Cortex of kidney (tissue), 1 donor: ENCODE measurements around the gene FAM83E.
"Not testable (repeated sequence)": the region's sequence is repeated elsewhere in the genome, so short reads cannot be mapped to it uniquely, and the experiment has no call there.

Experiments
- DNase-seq: peaks from one replicate; lab custom pipeline; 2025; lab: John Stamatoyannopoulos, UW

The FAM83E gene

DNA sequence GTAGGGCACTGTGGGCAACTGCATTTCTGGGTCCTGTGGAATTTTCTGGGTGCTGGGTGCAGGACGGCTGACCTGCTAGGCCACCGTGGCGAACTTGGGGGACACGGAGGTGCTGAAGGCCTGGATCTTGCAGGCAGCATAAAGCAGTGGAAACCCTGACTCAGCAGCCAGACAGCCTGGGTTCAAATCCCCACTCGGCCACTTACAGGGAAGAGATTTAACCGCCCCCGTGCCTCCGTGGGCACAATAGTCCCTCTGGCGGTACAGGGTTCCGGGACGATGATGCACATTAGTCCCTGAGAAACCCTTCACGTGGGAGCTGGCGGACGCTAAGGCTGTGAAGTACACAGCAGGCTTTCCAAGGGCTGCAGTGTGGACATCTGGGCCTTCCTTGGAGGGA, 3.0 kb downstream of the FAM83E start:
- DNase-seq = no peak

DNA sequence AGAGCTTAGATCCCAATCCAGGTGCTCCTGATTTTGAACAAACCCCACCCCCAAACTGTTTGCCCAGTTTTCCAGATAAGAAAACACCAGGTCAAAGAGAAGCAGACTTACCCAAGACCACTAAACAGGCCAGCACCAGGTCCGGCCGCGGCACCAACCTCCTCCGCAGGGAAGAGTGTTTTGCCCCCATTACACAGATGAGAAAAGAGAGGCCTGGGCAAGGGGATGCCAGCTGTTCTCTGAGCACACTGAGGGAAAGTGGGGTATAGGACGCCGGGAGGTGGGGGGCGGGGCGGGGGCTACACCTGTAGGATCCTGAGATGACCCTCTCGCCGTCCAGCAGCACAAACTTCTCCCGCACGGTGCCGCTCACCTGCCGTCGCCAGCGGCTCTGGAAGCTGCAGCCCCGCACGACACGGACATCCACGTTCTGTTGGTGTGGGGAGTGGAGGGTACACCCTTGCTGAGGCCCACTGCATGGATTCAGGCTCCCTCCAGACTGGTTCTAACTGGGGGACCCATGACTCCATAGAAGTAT, 5.2 kb downstream of the FAM83E start:
- DNase-seq = no peak

DNA sequence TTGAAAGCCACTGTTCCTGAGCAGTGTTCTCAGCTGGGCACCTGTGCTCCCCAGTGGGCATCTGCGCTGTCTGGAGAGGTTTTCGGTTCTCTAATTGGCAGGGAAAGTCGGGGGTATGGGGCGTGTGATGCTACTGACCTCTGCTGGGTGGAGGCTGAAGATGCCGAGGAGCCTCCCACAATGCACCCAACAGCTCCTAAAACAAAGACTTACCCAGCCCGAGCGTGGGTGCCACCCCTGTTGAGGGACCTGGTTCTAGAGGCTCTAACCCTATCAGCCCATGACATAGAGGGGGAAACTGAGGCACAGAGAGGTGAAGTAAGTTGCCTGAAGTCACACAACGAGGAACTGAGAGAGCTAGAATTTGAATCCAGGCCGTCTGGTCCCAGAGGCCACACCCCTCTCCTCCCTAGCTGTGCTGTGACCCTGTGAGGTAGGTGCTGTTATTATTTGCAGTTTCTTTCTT, 6.0 kb downstream of the FAM83E start:
- no peak for DNase-seq

DNA sequence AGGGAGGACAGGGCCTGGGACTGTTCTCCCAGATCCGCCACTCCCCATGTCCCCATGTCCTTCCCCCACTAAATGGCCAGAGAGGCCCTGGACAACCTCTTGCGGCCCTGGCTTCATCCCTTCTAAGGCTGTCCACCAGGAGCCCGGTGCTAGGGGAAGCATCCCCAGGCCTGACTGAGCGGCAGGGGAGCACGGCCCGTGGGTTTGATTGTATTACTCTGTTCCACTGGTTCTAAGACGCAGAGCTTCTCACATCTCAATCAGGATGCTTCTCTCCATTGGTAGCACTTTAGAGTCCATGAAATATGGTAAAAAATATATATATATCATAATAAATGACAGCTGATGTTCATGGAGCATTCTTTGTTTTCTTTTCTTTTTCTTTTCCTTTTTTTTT, 7.5 kb downstream of the FAM83E start:
- no peak for DNase-seq

DNA sequence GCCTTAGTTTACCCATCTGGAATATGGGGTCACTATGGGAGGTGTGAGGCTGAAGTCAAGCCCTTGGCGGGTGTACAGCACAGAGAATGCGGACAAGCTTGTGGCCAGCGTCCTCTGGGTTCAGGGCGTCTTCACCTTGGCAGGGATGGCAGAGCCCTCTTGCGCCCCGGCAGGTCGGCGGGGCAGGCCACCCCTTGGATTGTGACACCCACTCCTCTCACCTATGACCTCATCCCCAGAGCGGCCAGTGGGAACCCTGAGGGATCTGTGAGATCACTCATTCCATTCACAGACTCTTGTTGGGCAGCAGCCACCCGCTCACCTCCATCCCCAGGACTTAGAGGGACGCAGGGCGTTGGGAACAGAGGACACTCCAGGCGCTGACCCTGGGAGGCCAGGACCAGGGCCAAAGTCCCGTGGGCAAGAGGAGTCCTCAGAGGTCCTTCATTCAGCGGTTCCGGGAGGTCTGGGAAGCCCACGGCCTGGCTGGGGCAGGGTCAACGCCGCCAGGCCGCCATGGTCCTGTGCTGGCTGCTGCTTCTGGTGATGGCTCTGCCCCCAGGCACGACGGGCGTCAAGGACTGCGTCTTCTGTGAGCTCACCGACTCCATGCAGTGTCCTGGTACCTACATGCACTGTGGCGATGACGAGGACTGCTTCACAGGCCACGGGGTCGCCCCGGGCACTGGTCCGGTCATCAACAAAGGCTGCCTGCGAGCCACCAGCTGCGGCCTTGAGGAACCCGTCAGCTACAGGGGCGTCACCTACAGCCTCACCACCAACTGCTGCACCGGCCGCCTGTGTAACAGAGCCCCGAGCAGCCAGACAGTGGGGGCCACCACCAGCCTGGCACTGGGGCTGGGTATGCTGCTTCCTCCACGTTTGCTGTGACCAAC, 8.2 kb downstream of the FAM83E start, which contains the start of gene SPACA4:
TSS of gene SPACA4 (plus strand) at position 280 of the 896 bp plus-strand sequence. CDS start at position 517, 237 bp downstream.
- DNase-seq = no peak

DNA sequence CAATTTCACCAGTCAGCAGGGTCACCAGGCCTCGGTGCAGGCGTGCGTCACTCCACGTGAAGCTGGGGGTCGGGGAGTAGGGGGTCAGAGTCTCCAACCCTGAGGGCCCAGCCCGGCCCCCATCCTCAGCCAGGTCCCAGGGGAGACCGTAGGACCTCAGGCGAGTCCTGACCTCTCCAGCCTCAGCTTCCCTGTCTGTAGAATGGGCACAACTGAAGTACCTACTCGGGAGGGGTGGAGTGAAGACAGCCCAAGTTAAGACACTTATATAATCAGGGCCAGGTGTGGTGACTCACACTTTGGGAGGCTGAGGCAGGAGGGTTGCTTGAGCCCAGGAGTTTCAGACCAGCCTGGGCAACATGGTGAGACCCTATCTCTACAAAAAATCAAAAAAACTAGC, 11.0 kb downstream of the FAM83E start:
- DNase-seq = no peak

DNA sequence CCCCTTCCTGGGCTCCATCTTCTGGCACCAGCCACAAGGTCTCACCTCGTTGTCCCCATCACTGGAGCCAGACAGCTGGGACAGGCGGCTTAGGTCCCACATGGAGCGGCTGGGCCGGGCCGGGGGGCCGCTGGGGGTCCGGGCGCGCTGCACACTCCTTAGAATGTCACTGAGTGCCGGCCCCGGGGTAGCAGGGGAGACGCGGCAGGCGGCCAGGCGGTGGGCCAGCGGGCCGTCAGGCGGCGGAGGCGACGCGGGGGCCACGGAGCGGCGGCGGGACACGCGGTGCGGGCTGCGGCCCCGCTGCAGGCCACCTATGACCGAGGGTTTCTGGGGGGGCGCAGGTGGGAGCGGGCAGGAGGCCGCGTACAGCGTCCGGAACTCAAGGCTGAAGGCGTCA, 11.4 kb downstream of the FAM83E start:
- no peak for DNase-seq

DNA sequence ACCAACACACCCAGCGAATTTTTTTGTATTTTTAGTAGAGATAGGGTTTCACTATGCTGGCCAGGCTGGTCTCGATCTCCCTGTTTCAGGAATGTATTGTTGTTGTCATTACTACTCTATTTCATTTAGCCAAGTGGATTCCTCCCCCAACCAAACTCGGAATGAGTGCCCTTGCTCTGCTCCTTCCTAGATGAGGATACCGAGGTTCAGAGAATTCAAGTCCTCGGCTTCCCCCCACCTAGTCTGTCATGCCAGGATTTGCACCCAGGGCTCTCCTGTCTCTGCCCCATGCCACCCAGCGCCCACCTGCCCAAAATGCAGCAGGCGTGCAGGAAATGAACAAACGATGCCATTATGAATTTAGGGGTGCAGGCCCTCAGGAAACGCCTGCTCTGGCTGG, 11.9 kb downstream of the FAM83E start:
- no peak for DNase-seq

DNA sequence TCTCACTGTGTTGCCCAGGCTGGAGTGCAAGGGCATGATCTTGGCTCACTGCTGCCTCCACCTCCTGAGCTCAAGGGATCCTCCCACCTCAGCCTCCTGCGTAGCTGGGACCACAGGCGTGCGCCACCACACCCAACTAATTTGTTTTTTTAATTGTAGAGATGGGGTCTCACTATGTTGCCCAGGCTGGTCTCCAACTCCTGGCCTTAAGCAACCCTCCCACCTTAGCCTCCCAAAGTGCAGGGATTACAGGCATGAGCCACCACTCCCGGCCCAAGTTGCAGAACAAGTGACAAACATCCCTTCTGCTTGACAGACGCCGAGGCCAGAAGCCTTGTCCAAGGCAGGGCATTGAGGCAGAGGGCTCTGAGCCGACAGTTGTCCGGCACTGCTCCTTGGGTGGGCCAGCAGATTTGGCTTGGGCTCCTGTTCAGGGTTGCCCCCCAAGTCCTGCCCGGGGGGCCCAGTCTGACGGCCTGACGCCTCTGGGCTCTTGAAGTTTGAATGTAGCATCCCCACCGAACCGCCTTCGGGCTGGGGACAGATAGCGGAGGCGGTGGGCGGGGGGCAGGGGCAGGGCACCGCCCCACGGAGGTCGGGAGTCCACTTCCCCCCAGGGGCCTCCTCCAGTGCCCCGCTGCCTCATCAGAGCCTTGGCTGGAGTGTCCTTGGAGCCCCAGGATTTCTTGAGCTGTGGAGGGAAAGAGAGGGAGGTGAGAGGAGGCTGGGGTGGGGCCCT, 14.0 kb downstream of the FAM83E start:
- no peak for DNase-seq

DNA sequence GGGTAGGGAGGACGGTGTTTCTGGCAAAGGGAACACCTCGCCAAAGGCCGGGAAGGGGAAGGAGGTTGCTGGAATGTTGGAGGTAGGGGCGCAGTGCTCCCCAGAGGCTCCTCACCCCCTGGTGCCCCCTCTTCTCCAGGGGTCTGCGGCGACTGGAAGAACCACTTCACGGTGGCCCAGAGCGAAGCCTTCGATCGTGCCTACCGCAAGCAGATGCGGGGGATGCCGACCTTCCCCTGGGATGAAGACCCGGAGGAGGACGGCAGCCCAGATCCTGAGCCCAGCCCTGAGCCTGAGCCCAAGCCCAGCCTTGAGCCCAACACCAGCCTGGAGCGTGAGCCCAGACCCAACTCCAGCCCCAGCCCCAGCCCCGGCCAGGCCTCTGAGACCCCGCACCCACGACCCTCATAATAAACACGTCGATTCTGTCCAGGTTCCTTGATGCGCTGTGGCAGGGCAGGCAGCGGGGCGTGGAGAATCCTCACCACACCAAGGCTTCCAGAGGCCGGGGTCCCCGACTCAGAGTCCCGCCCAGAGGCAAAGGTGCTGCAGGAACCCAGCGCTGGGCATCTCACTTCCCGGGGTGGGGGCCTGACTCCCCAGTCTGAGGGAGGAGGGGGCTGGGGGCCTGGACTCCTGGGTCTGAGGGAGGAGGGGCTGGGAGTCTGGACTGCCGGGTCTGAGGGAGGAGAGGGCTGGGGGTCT, 15.7 kb downstream of the FAM83E start:
- no peak for DNase-seq

DNA sequence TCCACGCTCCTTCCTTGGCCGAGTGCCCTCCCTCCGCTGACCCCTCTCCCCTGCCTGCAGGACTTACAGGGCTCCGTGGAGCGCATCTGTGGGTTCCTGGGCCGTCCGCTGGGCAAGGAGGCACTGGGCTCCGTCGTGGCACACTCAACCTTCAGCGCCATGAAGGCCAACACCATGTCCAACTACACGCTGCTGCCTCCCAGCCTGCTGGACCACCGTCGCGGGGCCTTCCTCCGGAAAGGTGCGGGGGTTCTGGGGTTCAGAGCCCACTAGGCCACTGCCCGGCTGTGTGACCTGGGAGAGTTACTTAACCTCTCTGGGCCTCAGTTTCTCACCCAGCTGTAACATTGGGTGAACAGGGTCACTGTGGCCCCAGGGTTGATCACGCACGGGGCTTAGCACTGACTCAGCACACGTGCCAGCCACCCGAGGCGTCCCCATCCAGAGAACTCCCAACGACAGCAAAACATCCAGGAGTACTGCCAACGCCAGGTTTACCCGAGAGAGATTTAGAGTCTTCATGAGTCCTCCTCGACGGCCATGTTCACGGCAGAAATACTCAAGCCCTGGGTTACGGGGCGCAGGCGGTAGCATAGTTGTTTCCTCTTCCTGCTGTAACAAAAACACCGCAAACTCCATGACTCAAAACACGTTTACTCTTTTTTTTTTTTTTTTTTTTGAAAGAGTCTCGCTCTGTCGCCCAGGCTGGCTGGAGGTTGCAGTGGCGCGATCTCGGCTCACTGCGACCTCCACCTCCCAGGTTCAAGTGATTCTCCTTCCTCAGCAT, 18.0 kb downstream of the FAM83E start:
- no peak for DNase-seq

DNA sequence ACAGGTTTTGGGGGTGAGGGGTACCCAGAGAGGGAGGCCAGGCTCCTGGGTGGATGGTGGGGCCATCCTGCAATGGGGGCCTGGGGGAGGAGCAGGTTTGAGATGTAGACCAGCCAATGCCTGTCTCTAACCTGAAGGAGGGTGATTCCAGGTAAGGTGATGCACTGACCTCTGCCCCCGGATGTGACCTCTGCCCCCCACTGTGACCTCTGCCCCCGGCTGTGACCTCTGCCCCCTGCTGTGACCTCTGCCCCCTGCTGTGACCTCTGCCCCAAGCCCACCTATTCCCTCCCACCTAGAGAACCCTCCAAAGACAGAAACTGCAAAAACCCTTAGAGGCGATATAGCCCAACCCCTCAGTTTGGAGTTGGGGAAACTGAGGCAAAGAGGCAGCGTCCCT, 18.6 kb downstream of the FAM83E start:
- DNase-seq = no peak

DNA sequence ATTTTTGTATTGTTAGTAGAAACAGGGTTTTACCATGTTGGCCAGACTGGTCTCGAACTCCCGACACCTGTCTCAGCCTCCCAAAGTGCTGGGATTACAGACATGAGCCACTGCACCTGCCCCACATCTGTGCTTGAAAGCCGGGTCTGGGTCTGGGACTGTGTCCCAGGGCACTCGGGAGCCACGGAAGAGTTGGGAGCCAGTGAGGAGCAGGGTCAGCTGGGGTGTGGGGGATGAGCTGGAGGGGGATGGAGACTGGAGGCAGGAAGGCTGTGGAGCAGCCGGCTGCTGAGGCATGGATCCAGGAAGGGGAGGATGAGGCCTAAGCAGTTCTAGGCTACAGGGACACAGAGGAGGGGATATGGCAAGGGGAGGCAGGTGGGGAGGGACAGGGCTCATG, 19.0 kb downstream of the FAM83E start:
- DNase-seq = no peak

DNA sequence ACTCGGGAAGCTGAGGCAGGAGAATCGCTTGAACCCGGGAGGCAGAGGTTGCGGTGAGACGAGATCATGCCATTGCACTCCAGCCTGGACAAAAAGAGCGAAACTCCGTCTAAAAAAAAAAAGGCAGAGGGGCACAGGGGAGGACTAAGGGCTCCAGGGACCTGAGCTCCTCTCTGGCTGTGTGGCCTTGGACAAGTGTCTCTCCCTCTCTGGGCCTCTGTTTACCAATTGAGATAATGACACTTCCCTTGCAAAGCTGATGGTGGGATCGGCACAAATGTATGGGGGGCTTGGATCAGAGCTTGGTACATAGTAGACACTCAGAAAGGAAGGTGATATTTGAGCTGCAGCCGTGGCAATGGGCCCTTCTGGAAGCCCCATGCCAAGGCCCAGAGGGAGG, 19.7 kb downstream of the FAM83E start:
- no peak for DNase-seq

DNA sequence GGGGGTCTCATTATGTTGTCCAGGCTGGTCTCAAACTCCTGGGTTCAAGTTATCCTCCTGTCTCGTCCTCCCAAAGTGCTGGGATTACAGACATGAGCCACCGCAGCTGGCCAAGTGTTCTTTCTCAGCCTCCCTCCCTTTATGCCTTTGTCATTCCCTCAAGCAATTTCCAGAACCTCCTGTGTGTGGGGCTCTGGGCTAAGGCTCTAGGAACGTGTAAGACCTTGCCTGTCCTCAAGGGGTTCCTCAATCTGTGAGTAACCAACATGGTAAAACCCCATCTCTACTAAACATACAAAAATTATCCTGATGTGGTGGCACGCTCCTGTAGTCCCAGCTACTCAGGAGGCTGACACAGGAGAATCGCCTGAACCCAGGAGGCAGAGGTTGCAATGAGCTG, 23.9 kb downstream of the FAM83E start:
- DNase-seq = no peak

DNA sequence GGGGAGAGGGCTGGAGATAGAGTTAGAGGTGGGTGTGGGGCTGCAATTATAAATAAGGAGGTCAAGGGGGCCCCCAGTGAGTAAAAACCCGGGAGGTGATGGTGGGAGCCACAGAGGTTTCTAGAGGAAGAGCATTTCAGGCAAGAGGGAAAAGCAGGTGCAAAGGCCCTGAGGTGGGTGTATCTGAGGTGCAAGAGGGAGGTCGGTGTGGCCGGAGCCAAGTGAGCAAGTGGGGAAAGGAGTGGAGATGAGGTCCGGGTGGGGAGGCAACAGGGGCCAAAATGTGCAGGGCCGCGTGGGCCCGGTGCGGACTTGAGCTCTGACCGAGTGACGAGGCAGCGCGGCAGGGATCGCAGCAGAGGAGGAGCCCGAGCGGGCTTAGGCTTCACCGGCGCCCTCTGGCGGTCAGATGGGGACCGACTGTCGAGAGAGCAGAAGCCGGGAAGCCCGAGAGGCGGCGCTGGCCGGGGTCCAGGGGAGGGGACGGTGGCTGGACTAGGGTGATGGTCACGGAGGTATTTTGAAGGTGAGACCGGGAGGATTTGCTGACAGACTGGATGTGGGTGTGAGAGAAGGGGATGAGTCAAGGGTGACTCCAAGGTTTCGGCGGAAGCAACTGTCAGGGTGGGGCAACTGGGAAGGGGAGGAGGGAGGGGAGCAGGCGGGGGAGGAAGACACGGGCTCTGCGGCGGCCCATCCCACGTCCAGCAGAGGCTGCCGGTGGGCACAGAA, 26.0 kb downstream of the FAM83E start:
- DNase-seq = no peak

DNA sequence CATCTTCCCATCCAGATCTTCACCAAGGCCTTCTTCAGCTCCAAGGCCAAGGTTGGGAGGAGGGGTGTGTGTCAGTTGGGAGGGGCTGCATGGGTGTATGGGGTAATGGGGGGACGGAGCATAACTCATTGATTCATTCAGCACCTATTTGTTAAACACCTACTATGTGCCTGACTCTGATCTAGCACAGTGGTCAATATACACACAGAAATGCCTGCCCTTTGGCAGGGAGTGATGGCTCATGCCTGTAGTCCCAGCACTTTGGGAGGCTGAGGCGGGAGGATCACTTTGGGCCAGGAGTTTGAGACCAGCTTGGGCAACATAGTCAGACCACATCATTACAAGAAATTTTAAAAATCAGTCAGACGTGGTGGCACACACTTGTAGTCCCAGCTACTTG, 27.5 kb downstream of the FAM83E start:
- no peak for DNase-seq

DNA sequence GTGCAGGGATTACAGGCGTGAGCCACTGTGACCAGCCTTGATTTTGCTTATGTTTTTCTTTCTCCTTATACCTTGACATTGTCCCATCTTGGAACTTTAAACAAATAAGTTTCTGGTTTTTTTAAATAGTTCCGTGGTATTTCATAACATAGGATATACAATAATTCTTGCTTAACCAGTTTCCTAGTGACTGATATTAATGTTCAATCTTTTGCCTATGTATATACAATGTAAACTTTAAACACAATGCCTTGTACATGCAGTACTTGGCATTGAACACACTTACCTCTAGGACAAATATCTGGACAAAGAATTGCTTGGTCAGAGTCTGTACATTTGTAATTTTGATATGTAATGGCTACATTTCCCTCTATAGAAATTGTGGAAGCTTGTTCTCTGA, 32.7 kb downstream of the FAM83E start:
- no peak for DNase-seq

DNA sequence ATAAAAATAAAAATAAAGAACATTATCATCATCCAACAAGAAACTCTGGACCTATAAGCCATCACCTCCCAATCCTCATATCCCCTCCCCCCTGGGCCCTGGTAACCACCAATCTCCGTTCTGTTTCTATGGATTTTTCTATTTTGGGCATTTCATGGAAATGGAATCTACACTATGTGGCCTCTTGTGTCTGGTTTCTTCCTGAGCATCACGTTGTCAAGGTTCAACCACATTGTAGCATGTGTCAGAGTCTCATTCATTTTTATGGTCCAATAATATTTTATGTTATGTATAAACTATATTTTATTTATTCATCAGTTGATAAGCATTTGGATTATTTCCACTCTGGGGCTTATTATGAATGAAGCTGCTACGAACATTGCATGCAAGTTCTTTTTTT, 36.0 kb downstream of the FAM83E start:
- no peak for DNase-seq

DNA sequence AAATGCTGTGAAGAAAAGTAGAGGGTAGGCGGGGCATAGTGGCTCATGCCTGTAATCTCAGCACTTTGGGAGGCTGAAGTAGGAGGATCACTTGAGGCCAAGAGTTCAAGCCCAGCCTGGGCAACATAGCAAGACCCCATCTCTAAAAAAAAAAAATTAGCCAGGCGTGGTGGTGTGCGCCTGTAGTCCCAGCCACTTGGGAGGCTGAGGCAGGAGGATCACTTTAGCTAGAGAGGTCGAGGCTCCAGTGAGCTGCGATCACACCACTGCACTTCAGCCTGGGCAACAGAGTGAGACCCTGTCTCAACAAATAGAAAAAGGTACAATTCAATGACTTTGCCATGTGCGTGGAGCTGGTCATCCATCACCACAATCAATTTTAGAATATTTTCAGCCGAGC, 37.0 kb downstream of the FAM83E start:
- not testable (repeated sequence) for DNase-seq
